Measurements from ENCODE around the gene RLN2. TPM values are rescaled to one million over a fixed set of nuclear protein-coding genes. Genes with fewer than 3 reads are reported as not detected.

RLN2 gene
- total RNA-seq, 2 experiments from 2014 or later: 1.7 to 4.4 TPM

Small RNA genes within 50 kb of the gene (small RNA-seq; reads per million reads assigned to genes)
- gene HMGN2P31: not detected

Other genes starting within 250 kb of the RLN2 start
- gene INSL6, start 119.1 kb downstream of the RLN2 start, total RNA-seq (2014; rRNA removed; shearing (Covaris generic)): not detected in 2 replicates
- gene INSL6, start 119.1 kb downstream of the RLN2 start, total RNA-seq (2022): not detected in 2 replicates
- gene INSL4, start 73.3 kb downstream of the RLN2 start, total RNA-seq (2014; rRNA removed; shearing (Covaris generic)): not detected in 2 replicates
- not detected in 2 replicates for gene INSL4, start 73.3 kb downstream of the RLN2 start, total RNA-seq (2022)
- gene RLN1, start 35.2 kb upstream of the RLN2 start, total RNA-seq (2014; rRNA removed; shearing (Covaris generic)): 0.67 and 1.2 TPM in 2 replicates
- gene RLN1, start 35.2 kb upstream of the RLN2 start, total RNA-seq (2022): 2.3 and 2.6 TPM in 2 replicates
- 7.9 and 10.4 TPM in 2 replicates for gene PLGRKT, start 133.2 kb upstream of the RLN2 start, total RNA-seq (2014; rRNA removed; shearing (Covaris generic))
- gene PLGRKT, start 133.2 kb upstream of the RLN2 start, total RNA-seq (2022): 26.1 and 26.2 TPM in 2 replicates
- 0.57 and 4.3 TPM in 2 replicates for gene CD274, start 145.8 kb upstream of the RLN2 start, total RNA-seq (2014; rRNA removed; shearing (Covaris generic))
- 0.15 and 1.2 TPM in 2 replicates for gene CD274, start 145.8 kb upstream of the RLN2 start, total RNA-seq (2022)
- not detected in 2 replicates for gene PDCD1LG2, start 205.8 kb upstream of the RLN2 start, total RNA-seq (2014; rRNA removed; shearing (Covaris generic))
- gene PDCD1LG2, start 205.8 kb upstream of the RLN2 start, total RNA-seq (2022): not detected in 2 replicates